ENCODE measurements around the gene SAFB2. TPM values are rescaled to one million over a fixed set of nuclear protein-coding genes. Genes with fewer than 3 reads are reported as not detected.

The SAFB2 gene
- total RNA-seq, 1 donor from 2014 or later: 17.6 TPM

- no peak for DNase-seq (ENCODE audit: low read depth)
- H3K4me3 ChIP-seq (ENCODE audit: low read depth, low read length): no peak overlapping the region
- TF ChIP-seq CTCF (conservative IDR thresholded peaks at IDR 0.05; ENCODE audit: low read depth, low read length): no peak
These were observed 31.8 kb downstream of the SAFB2 start for GRCh38 chr19:5590865-5591154.

- TF ChIP-seq CTCF (conservative IDR thresholded peaks at IDR 0.05; ENCODE audit: low read depth, low read length): no peak
- DNase-seq (ENCODE audit: low read depth): no peak
- no peak overlapping the region for H3K4me3 ChIP-seq (ENCODE audit: low read depth, low read length)
These were observed 32.3 kb downstream of the SAFB2 start for GRCh38 chr19:5590151-5590864.

GRCh38 chr19:5588906-5589676 is 33.5 kb downstream of the SAFB2 start:
- no peak for TF ChIP-seq CTCF (conservative IDR thresholded peaks at IDR 0.05; ENCODE audit: low read depth, low read length)
- H3K4me3 ChIP-seq (ENCODE audit: low read depth, low read length): no peak overlapping the region
- no peak for DNase-seq (ENCODE audit: low read depth)

GRCh38 chr19:5588441-5588840 is 34.1 kb downstream of the SAFB2 start:
- TF ChIP-seq CTCF (conservative IDR thresholded peaks at IDR 0.05; ENCODE audit: low read depth, low read length): no peak
- no peak for DNase-seq (ENCODE audit: low read depth)
- no peak overlapping the region for H3K4me3 ChIP-seq (ENCODE audit: low read depth, low read length)

- TF ChIP-seq CTCF (conservative IDR thresholded peaks at IDR 0.05; ENCODE audit: low read depth, low read length): no peak
- no peak overlapping the region for H3K4me3 ChIP-seq (ENCODE audit: low read depth, low read length)
- no peak for DNase-seq (ENCODE audit: low read depth)
These were observed 34.9 kb downstream of the SAFB2 start for GRCh38 chr19:5587661-5588060.

GRCh38 chr19:5587071-5587455 is 35.5 kb downstream of the SAFB2 start:
- no peak for TF ChIP-seq CTCF (conservative IDR thresholded peaks at IDR 0.05; ENCODE audit: low read depth, low read length)

More at GRCh38 chr19:5587071-5587455, 35.5 kb downstream of the SAFB2 start:
- no peak for DNase-seq (ENCODE audit: low read depth)
- no peak overlapping the region for H3K4me3 ChIP-seq (ENCODE audit: low read depth, low read length)
